Liver (tissue), 9 donors: ENCODE measurements around the gene HEMGN. TPM values are rescaled to one million over a fixed set of nuclear protein-coding genes. Genes with fewer than 3 reads are reported as not detected.
"Not testable (repeated sequence)": the region's sequence is repeated elsewhere in the genome, so short reads cannot be mapped to it uniquely, and the experiment has no call there.

Experiments
- DNase-seq: peaks from one replicate; pipeline ENCODE4 v3.0.0-alpha.2; 2017; ENCODE audit warnings: low spot score
- H3K27ac ChIP-seq, 2 donors: one replicate each; pipeline ENCODE4 v1.7.0; 2013; ENCODE audit warnings: inconsistent platforms in 2 of 2, low read length in 2 of 2, control low read depth in 1 of 2, low read depth in 1 of 2, mild to moderate bottlenecking in 1 of 2
- H3K27me3 ChIP-seq, 4 donors: one replicate each; pipeline versions ENCODE4 v1.6.1 to v1.7.0; 2013; ENCODE audit warnings: low read length in 3 of 4, inconsistent platforms in 1 of 4, mild to moderate bottlenecking in 1 of 4, moderate library complexity in 1 of 4; ENCODE audit not compliant: control insufficient read depth in 4 of 4, insufficient read depth in 4 of 4
- H3K36me3 ChIP-seq, 4 donors: one replicate each; pipeline versions ENCODE4 v1.6.1 to v1.7.0; 2013; ENCODE audit warnings: low read length in 3 of 4, mild to moderate bottlenecking in 3 of 4, low read depth in 1 of 4, moderate library complexity in 1 of 4; ENCODE audit not compliant: control insufficient read depth in 4 of 4, insufficient read depth in 3 of 4
- H3K4me1 ChIP-seq, 4 donors: one replicate each; pipeline versions ENCODE4 v1.6.1 to v1.7.0; 2013; ENCODE audit warnings: low read length in 3 of 4, mild to moderate bottlenecking in 3 of 4, moderate library complexity in 1 of 4; ENCODE audit not compliant: control insufficient read depth in 4 of 4, insufficient read depth in 4 of 4
- H3K4me3 ChIP-seq, 3 donors: one replicate each; pipeline versions ENCODE4 v1.6.1 to v1.7.0; 2013; ENCODE audit warnings: low read length in 3 of 3, control low read depth in 1 of 3, low read depth in 1 of 3, mild to moderate bottlenecking in 1 of 3
- H3K9ac ChIP-seq, 2 donors: one replicate each; pipeline ENCODE4 v1.7.0; 2013; ENCODE audit warnings: low read length in 2 of 2, mild to moderate bottlenecking in 2 of 2, moderate library complexity in 2 of 2, control low read depth in 1 of 2, low read depth in 1 of 2
- H3K9me3 ChIP-seq, 4 donors: one replicate each; pipeline versions ENCODE4 v1.6.1 to v1.7.0; 2013; ENCODE audit warnings: low read length in 3 of 4; ENCODE audit not compliant: control insufficient read depth in 4 of 4
- EGR1 ChIP-seq, 2 donors: IDR thresholded peaks; 2 replicates each; pipeline ENCODE4 v1.6.1; 2016 to 2018; ENCODE audit warnings: antibody characterized with exemption in 2 of 2, low read depth in 2 of 2
- FOXA1 ChIP-seq: IDR thresholded peaks from 2 replicates; pipeline ENCODE4 v1.6.1; 2016; ENCODE audit warnings: antibody characterized with exemption
- FOXA2 ChIP-seq: IDR thresholded peaks from 2 replicates; pipeline ENCODE4 v1.6.1; 2016; ENCODE audit warnings: antibody characterized with exemption
- GABPA ChIP-seq, 2 donors: IDR thresholded peaks in 1 of 2; conservative IDR thresholded peaks in 1 of 2; 2 replicates each; pipeline ENCODE4 v1.6.1; 2016; ENCODE audit warnings: antibody characterized with exemption in 2 of 2, mild to moderate bottlenecking in 1 of 2, moderate library complexity in 1 of 2
- HNF4A ChIP-seq, 2 donors: conservative IDR thresholded peaks; 2 replicates each; pipeline ENCODE4 v1.6.1; 2016; ENCODE audit warnings: antibody characterized with exemption in 2 of 2, mild to moderate bottlenecking in 2 of 2
- HNF4G ChIP-seq: IDR thresholded peaks from 2 replicates; pipeline ENCODE4 v1.6.1; 2016; ENCODE audit warnings: antibody characterized with exemption
- JUND ChIP-seq, 2 donors: IDR thresholded peaks; 2 replicates each; pipeline ENCODE4 v1.6.1; 2016; ENCODE audit warnings: antibody characterized with exemption in 2 of 2
- NR2F2 ChIP-seq: IDR thresholded peaks from 2 replicates; pipeline ENCODE4 v1.6.1; 2016; ENCODE audit warnings: antibody characterized with exemption
- RAD21 ChIP-seq, 2 donors: IDR thresholded peaks; 2 replicates each; pipeline ENCODE4 v1.6.1; 2016; ENCODE audit warnings: antibody characterized with exemption in 2 of 2, mild to moderate bottlenecking in 2 of 2
- REST ChIP-seq: IDR thresholded peaks from 2 replicates; pipeline ENCODE4 v1.6.1; 2016; ENCODE audit warnings: antibody characterized with exemption, mild to moderate bottlenecking
- RXRA ChIP-seq, 2 donors: IDR thresholded peaks; 2 replicates each; pipeline ENCODE4 v1.6.1; 2017 to 2018; ENCODE audit warnings: antibody characterized with exemption in 2 of 2, mild to moderate bottlenecking in 1 of 2
- SP1 ChIP-seq: IDR thresholded peaks from 2 replicates; pipeline ENCODE4 v1.6.1; 2018; ENCODE audit warnings: antibody characterized with exemption, mild to moderate bottlenecking
- TAF1 ChIP-seq: conservative IDR thresholded peaks from 2 replicates; pipeline ENCODE4 v1.6.1; 2016; ENCODE audit warnings: antibody characterized with exemption, mild to moderate bottlenecking
- YY1 ChIP-seq: IDR thresholded peaks from 2 replicates; pipeline ENCODE4 v1.6.1; 2016; ENCODE audit warnings: antibody characterized with exemption, mild to moderate bottlenecking
- WGBS: extraction: QIAGEN DNeasy Blood & Tissue Kit; methylation state at CpG from one replicate; pipeline ENCODE4 v1.1.7; 2013; 5-methylcytosine and 5-hydroxymethylcytosine counted together
- polyA plus RNA-seq, 2 donors: library from polyadenylated mRNA; stranded (reverse) in 1 of 2; unstranded in 1 of 2; fragments of 200-250 nt in 1 of 2; fragments of >200 nt in 1 of 2; fragmentation: Nextera tagmentation in 1 of 2; extraction: Ambion mirVana in 1 of 2; gene quantifications; one replicate each; pipeline versions ENCODE4 v1.2.1 to v1.2.3, GENCODE V29; 2013 to 2015
- total RNA-seq, 2 donors: library from RNA; depleted of rRNA; stranded (reverse); fragments of >200 nt; gene quantifications; one replicate each; pipeline ENCODE4 v1.2.3, GENCODE V29; 2014
- TF ChIP-seq, protein P1 (sequence below): IDR thresholded peaks from 2 replicates; pipeline ENCODE4 v1.6.1; 2016; ENCODE audit warnings: antibody characterized with exemption
- TF ChIP-seq, protein P2 (sequence below): IDR thresholded peaks from 2 replicates; pipeline ENCODE4 v1.6.1; 2016; ENCODE audit warnings: antibody characterized with exemption
- TF ChIP-seq, protein P3 (sequence below): IDR thresholded peaks from 2 replicates; pipeline ENCODE4 v1.6.1; 2016; ENCODE audit warnings: antibody characterized with exemption
- donor health status: healthy.
- donor health status: healthy.
- donor health status: healthy.
- donor health status: healthy.
- donor health status: healthy.

The HEMGN gene
- total and polyA plus RNA-seq, 4 donors: 0.06 to 218 (median 0.08) TPM; not detected in 1

- Histone ChIP-seq H3K9me3 (no peaks in the 10 kb centered on the region), H3K27ac (no peak overlapping the region), H3K4me1 (peaks cover 0 to 5% (median 2%) of the 10 kb centered on the region in 4 donors), H3K9ac (no peak overlapping the region), H3K4me3 (no peak overlapping the region), H3K36me3 (peaks cover 0 to 2% (median 0%) of the 10 kb centered on the region in 4 donors), H3K27me3 (no peaks in the 10 kb centered on the region)
- DNase-seq: no peak
- 92% methylated on average over 7 of the region's 7 CpGs for WGBS
- no peak for TF ChIP-seq RAD21 (IDR thresholded peaks at IDR 0.05)
- no peak for TF ChIP-seq SP1
- no peak for TF ChIP-seq FOXA2
- TF ChIP-seq GABPA (IDR thresholded peaks at IDR 0.05 in 1 of 2, conservative IDR thresholded peaks at IDR 0.05 in 1 of 2): no peak
- TF ChIP-seq, protein P1, sequence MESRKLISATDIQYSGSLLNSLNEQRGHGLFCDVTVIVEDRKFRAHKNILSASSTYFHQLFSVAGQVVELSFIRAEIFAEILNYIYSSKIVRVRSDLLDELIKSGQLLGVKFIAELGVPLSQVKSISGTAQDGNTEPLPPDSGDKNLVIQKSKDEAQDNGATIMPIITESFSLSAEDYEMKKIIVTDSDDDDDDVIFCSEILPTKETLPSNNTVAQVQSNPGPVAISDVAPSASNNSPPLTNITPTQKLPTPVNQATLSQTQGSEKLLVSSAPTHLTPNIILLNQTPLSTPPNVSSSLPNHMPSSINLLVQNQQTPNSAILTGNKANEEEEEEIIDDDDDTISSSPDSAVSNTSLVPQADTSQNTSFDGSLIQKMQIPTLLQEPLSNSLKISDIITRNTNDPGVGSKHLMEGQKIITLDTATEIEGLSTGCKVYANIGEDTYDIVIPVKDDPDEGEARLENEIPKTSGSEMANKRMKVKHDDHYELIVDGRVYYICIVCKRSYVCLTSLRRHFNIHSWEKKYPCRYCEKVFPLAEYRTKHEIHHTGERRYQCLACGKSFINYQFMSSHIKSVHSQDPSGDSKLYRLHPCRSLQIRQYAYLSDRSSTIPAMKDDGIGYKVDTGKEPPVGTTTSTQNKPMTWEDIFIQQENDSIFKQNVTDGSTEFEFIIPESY: no peak
- no peak for TF ChIP-seq TAF1
- TF ChIP-seq, protein P2, sequence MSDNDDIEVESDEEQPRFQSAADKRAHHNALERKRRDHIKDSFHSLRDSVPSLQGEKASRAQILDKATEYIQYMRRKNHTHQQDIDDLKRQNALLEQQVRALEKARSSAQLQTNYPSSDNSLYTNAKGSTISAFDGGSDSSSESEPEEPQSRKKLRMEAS: no peak
Measured at GRCh38 chr9:97979788-97980478, 42.0 kb upstream of the HEMGN start.

DNA sequence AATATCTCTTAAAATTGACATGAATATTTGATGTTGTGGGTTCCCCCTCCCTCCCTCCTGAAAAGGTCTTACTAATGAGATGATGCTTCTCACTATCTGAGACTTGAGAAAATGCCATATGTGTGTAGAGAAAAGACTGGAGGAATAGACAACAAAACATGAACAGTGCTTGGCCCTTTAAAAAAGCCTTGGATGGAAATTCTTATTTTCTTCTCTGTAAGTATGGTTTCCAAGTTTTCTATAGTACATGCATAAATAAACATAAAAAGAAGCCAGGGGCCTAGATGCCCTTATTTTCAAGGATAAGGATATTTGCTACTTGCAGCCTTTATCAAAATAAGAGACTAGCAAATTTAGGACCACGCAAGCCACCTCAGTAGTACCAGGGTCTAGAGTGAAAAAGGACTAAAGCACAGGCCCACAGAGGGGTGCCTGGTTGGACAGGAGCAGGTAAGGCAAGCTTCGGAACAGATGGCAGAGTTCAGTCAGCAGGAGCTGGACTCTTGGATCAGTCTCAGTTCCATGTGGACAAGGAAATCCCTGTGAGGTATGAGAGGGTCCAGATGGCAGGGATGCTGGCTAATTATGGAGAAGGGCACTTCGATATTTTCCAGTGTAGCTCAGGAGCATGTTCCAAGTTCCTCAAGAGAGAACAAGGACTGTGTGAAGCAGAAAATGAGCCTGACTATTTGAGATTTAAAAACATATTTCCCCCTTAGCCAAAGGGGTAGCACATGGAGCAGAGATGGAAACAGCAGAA lies 40.6 kb upstream of the HEMGN start:
- Histone ChIP-seq H3K4me1 (peaks cover 0 to 5% (median under 1%) of the 10 kb centered on the region in 4 donors), H3K4me3 (no peak overlapping the region), H3K9me3 (no peaks in the 10 kb centered on the region), H3K27me3 (no peaks in the 10 kb centered on the region), H3K27ac (no peak overlapping the region), H3K36me3 (no peaks in the 10 kb centered on the region), H3K9ac (no peak overlapping the region)
- no peak for TF ChIP-seq JUND (IDR thresholded peaks at IDR 0.05)
- no peak for TF ChIP-seq NR2F2
- TF ChIP-seq FOXA2: no peak
- TF ChIP-seq TAF1: no peak
- no peak for TF ChIP-seq SP1
- TF ChIP-seq GABPA (IDR thresholded peaks at IDR 0.05 in 1 of 2, conservative IDR thresholded peaks at IDR 0.05 in 1 of 2): no peak
- TF ChIP-seq, protein P2: no peak
- TF ChIP-seq, protein P1: no peak
- no peak for TF ChIP-seq FOXA1
- TF ChIP-seq HNF4G: no peak
- TF ChIP-seq, protein P3, sequence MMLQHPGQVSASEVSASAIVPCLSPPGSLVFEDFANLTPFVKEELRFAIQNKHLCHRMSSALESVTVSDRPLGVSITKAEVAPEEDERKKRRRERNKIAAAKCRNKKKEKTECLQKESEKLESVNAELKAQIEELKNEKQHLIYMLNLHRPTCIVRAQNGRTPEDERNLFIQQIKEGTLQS: no peak
- TF ChIP-seq RAD21 (IDR thresholded peaks at IDR 0.05): no peak
- no peak for TF ChIP-seq HNF4A (conservative IDR thresholded peaks at IDR 0.05)
- no peak for TF ChIP-seq RXRA (IDR thresholded peaks at IDR 0.05)
- no peak for TF ChIP-seq YY1
- no peak for TF ChIP-seq EGR1 (IDR thresholded peaks at IDR 0.05; ENCODE audit: low read depth in 2 of 2)
- no peak for TF ChIP-seq REST
- 95% methylated on average over 3 of the region's 3 CpGs for WGBS
- DNase-seq: no peak

DNA sequence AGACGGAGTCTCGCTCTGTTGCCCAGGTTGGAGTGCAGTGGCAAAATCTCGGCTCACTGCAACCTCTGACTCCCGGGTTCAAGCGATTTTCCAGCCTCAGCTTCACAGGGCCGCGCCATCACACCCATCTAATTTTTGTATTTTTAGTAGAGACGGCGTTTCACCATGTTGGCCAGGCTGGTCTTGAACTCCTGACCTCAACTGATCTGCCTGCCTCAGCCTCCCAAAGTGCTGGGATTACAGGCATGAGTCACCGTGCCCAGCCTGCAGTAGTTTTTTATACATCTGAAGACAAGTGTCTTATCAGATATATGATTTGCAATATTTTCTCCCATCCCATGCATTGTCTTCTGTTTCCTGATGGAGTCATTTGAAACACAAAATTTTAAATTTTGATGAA lies 38.7 kb upstream of the HEMGN start:
- not testable (repeated sequence) for H3K4me1 ChIP-seq, H3K9ac ChIP-seq, H3K9me3 ChIP-seq, H3K4me3 ChIP-seq, H3K27ac ChIP-seq, DNase-seq, H3K36me3 ChIP-seq, H3K27me3 ChIP-seq
- WGBS: 95% methylated on average over 10 of the region's 10 CpGs
